ENCODE measurements around the gene XCL2.

GRCh38 chr1:168498956-168499687 lies 44.7 kb downstream of the XCL2 start:
- TF ChIP-seq RFX5 (IDR thresholded peaks at IDR 0.05), result no peak
- TF ChIP-seq, protein P1, sequence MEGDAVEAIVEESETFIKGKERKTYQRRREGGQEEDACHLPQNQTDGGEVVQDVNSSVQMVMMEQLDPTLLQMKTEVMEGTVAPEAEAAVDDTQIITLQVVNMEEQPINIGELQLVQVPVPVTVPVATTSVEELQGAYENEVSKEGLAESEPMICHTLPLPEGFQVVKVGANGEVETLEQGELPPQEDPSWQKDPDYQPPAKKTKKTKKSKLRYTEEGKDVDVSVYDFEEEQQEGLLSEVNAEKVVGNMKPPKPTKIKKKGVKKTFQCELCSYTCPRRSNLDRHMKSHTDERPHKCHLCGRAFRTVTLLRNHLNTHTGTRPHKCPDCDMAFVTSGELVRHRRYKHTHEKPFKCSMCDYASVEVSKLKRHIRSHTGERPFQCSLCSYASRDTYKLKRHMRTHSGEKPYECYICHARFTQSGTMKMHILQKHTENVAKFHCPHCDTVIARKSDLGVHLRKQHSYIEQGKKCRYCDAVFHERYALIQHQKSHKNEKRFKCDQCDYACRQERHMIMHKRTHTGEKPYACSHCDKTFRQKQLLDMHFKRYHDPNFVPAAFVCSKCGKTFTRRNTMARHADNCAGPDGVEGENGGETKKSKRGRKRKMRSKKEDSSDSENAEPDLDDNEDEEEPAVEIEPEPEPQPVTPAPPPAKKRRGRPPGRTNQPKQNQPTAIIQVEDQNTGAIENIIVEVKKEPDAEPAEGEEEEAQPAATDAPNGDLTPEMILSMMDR (IDR thresholded peaks at IDR 0.05), result no peak
- TF ChIP-seq, protein P2, sequence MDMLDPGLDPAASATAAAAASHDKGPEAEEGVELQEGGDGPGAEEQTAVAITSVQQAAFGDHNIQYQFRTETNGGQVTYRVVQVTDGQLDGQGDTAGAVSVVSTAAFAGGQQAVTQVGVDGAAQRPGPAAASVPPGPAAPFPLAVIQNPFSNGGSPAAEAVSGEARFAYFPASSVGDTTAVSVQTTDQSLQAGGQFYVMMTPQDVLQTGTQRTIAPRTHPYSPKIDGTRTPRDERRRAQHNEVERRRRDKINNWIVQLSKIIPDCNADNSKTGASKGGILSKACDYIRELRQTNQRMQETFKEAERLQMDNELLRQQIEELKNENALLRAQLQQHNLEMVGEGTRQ (IDR thresholded peaks at IDR 0.05), result no peak
- no peak for TF ChIP-seq RAD21 (conservative IDR thresholded peaks at IDR 0.05 in 1 of 2, IDR thresholded peaks at IDR 0.05 in 1 of 2)
- TF ChIP-seq CHD4 (IDR thresholded peaks at IDR 0.05; ENCODE audit: borderline replicate concordance), result no peak
- no peak for TF ChIP-seq CEBPB (IDR thresholded peaks at IDR 0.05)
- no peak for TF ChIP-seq CBX8 (IDR thresholded peaks at IDR 0.05)
- TF ChIP-seq BHLHE40 (IDR thresholded peaks at IDR 0.05; ENCODE audit: low read depth, low read length), result no peak

All from A549 (cell line).